Pancreas (tissue), 10 donors: ENCODE data around the gene ARX. TPM values are rescaled to one million over a fixed set of nuclear protein-coding genes. Genes with fewer than 3 reads are reported as not detected.

ENCODE experiments used
- ATAC-seq, 4 donors: fragments of 200-7000 bp; cut with Tn5 transposase; one replicate each; pipeline versions ENCODE4 v1.8.0 to v1.9.1; 2020; ENCODE audit warnings: mild to moderate bottlenecking in 4 of 4, moderate library complexity in 4 of 4
- DNase-seq, 6 donors: peaks; one replicate each; pipeline ENCODE4 v3.0.0-alpha.2; 2020
- FAIRE-seq: peaks from 2 replicates; lab custom pipeline; 2012; peaks lifted over from hg19 to GRCh38; lab: Jason Lieb, UNC
- H3K27ac ChIP-seq, 4 donors: fragments of 200-600 bp; sonication (generic); 1 replicate in 3 of 4; 2 replicates in 1 of 4; pipeline versions ENCODE4 v1.5.0 to v1.8.0; 2020
- H3K27me3 ChIP-seq, 4 donors: fragments of 200-600 bp; one replicate each; pipeline ENCODE4 v1.8.0; 2021
- H3K36me3 ChIP-seq, 3 donors: fragments of 200-600 bp; sonication (generic) in 1 of 3; one replicate each; pipeline versions ENCODE4 v1.5.0 to v1.8.0; 2020 to 2021
- H3K4me1 ChIP-seq, 3 donors: fragments of 200-600 bp; one replicate each; pipeline ENCODE4 v1.8.0; 2021
- H3K4me3 ChIP-seq, 4 donors: fragments of 200-600 bp; sonication (generic) in 2 of 4; one replicate each; pipeline versions ENCODE4 v1.5.0 to v1.8.0; 2020 to 2021
- H3K9me3 ChIP-seq, 4 donors: fragments of 200-600 bp; one replicate each; pipeline ENCODE4 v1.8.0; 2021
- CTCF ChIP-seq, 4 donors: fragments of 200-600 bp; sonication (generic) in 3 of 4; IDR thresholded peaks; one replicate each; pipeline versions ENCODE4 v1.5.0 to v1.8.0; 2021; ENCODE audit warnings: antibody characterized with exemption in 4 of 4
- WGBS, 2 donors: extraction: QIAGEN DNeasy Blood & Tissue Kit; methylation state at CpG; one replicate each; pipeline ENCODE4 v1.1.7; 2013; 5-methylcytosine and 5-hydroxymethylcytosine counted together
- intact Hi-C, 3 donors: fragments of 100-400 bp; cut with DNase I; formaldehyde crosslinking; loops; one replicate each; pipeline versions ENCODE4 v1.11.1 to v1.14.2; 2022
- polyA plus RNA-seq, 2 donors: library from polyadenylated mRNA; stranded (reverse); fragments of 200-250 nt; gene quantifications; one replicate each; pipeline ENCODE4 v1.2.3, GENCODE V29; 2013
- total RNA-seq, 6 donors: library from RNA; stranded (reverse); fragmentation: NEBNext Ultra II Directional in 4 of 6; extraction: Animal tissue kit (Norgen Biotek cat#: 25700) in 4 of 6; gene quantifications; one replicate each; pipeline versions ENCODE4 v1.2.1 to v1.2.4, GENCODE V29; 2021 to 2023
- donor health status: healthy with polysubstance abuse.
- donor health status: DM: no; HTN: no; CAD: no; lungs with moderate emphysema.
- donor health status: DM: no; HTN: no; CAD: no.
- donor health status: control.
- donor health status: control.
- donor health status: Bipolar disorder and iron deficiency.
- donor health status: DM: yes; HTN: yes; CAD: no.
- donor health status: DM: no; HTN: no; CAD: no.
- donor health status: DM: no; HTN: no; CAD: no.
- donor health status: DM: yes; HTN: yes; CAD: no.

Gene ARX
- 1 to 10 TPM in 2 of 6 donors, under 1 TPM in 4; 0.32 to 2.7 (median 0.82) TPM for total RNA-seq
- polyA plus RNA-seq = 1 to 10 TPM; 2.1 to 9.6 TPM

- Histone ChIP-seq H3K27me3 (peaks cover 0 to 73% (median 16%) of the 10 kb centered on the region in 4 donors), H3K4me1 (no peaks in the 10 kb centered on the region), H3K36me3 (no peaks in the 10 kb centered on the region), H3K4me3 (no peak within 1 kb of the TSS), H3K27ac (no peak within 1 kb of the TSS), H3K9me3 (no peaks in the 10 kb centered on the region)
- intact Hi-C loops = no loop called here
- no peak for FAIRE-seq
- TF ChIP-seq CTCF (IDR thresholded peaks at IDR 0.05) = no peak
- WGBS, 2 donors = 9 to 25% methylated on average over 53 to 58 of the region's 58 CpGs
- DNase-seq = peak in 4 of 6 donors; percentile 27 to 72 (median 42)
- peak; percentile 79 to 88 (median 84) for ATAC-seq
Observed at GRCh38 chrX:25015486-25016360, at the start of gene ARX. Gene ARX, minus strand, starts transcription at chrX:25015965. Its CDS starts 228 bp downstream, at chrX:25015737.

GRCh38 chrX:25059273-25059672 is 43.5 kb upstream of the ARX start:
- intact Hi-C loops = no loop called here
- TF ChIP-seq CTCF (IDR thresholded peaks at IDR 0.05) = no peak
- WGBS, 2 donors = 49 to 55% methylated on average over 5 of the region's 5 CpGs

GRCh38 chrX:25052798-25053534 is 37.2 kb upstream of the ARX start:
- Histone ChIP-seq H3K4me3 (no peak overlapping the region), H3K27ac (no peak overlapping the region), H3K4me1 (no peaks in the 10 kb centered on the region), H3K9me3 (no peaks in the 10 kb centered on the region), H3K27me3 (no peaks in the 10 kb centered on the region), H3K36me3 (no peaks in the 10 kb centered on the region)
- 50 to 53% methylated on average over 4 of the region's 4 CpGs for WGBS, 2 donors
- no peak for FAIRE-seq
- no peak for DNase-seq
- no peak for TF ChIP-seq CTCF (IDR thresholded peaks at IDR 0.05)
- intact Hi-C loops = no loop called here
- no peak for ATAC-seq

More at GRCh38 chrX:25059273-25059672, 43.5 kb upstream of the ARX start:
- ATAC-seq (no peak), FAIRE-seq (no peak), DNase-seq (no peak)
- Histone ChIP-seq H3K27me3 (peaks cover 0 to 11% (median 3%) of the 10 kb centered on the region in 4 donors), H3K9me3 (no peaks in the 10 kb centered on the region), H3K27ac (no peak overlapping the region), H3K36me3 (no peaks in the 10 kb centered on the region), H3K4me3 (no peak overlapping the region), H3K4me1 (no peaks in the 10 kb centered on the region)

- Histone ChIP-seq H3K4me3 (no peak overlapping the region), H3K27me3 (no peaks in the 10 kb centered on the region), H3K27ac (no peak overlapping the region), H3K36me3 (no peaks in the 10 kb centered on the region), H3K9me3 (no peaks in the 10 kb centered on the region), H3K4me1 (no peaks in the 10 kb centered on the region)
- 23 to 31% methylated on average over 1 of the region's 1 CpG for WGBS, 2 donors
- DNase-seq (no peak), FAIRE-seq (no peak), ATAC-seq (no peak)
- intact Hi-C loops = no loop called here
- no peak for TF ChIP-seq CTCF (IDR thresholded peaks at IDR 0.05)
Observed at GRCh38 chrX:25049971-25050370, 34.2 kb upstream of the ARX start.
